ENCODE data around the gene ZNF688. TPM values are rescaled to one million over a fixed set of nuclear protein-coding genes. Genes with fewer than 3 reads are reported as not detected.
"Not testable (repeated sequence)": the region's sequence is repeated elsewhere in the genome, so short reads cannot be mapped to it uniquely, and the experiment has no call there.

ZNF688 gene
- total RNA-seq, result 5.0 and 5.4 TPM in 2 replicates

DNA sequence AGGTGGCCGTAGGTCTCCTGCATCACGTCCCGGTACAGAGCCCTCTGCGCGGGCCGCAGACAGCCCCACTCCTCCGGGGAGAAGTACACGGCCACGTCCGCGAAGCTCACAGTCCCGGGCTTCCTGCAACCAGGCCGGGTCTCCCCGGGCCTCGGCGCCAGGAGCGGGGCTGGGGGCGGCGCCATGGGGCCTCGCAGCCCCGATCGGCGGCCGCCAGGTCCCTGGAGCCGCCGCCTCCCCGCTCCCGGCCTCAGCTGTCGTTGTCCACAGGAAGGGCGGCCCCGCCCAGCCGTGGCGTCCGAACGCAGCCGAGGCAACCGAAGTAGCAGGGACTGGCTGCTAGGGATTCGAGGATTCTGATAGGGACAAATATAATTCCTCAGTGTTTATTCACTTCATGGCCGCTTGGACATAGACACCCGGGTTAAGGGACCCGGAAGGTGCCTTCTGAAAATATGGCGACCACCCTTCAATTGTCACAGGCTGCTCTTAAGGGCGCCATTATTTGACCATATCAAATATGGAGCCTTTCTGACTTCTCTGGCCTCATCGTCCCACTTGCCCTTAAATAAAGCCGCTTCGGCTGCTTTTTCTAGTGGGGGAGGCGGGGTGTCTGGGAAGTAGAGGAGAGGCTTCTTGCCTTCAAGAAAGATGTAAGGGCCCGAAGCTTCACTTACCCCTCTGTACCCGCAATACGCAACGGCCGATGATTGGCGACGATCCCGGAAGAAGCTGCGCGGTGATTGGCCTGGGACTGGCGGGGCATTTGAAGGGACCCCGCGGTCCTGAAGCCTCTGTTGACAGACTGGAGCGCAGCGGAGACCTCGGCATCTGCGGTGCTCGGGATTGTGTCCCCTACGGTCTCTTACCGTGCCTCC, at the start of gene ZNF688:
Gene ZNF688 (minus strand): TSS at position 270 of the 878 bp plus-strand sequence. CDS start 85 bp downstream, at position 185.
- DNase-seq (ENCODE audit: low read depth in 2 of 2), result peak; percentile 88 to 98

DNA sequence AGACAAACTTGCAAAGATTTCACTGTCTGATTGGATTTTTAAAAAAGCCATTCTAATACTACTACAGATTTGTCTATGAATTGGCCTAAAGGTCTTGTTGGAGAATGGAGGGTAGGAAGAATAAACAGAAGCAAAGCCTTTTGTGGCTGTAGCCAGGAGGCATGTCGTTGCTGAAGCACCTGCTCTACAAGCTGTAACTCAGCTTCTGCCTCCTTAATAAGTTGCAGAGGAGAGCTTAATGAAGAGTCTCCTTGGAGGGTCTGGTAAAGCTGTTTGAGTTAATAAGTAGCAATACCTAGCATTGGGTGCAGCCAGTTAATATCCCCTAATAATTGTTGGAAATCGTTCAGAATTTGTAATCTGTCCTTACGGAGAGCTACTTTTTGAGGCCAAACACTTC, 48.7 kb upstream of the ZNF688 start:
- DNase-seq (ENCODE audit: low read depth in 2 of 2), result no peak

DNA sequence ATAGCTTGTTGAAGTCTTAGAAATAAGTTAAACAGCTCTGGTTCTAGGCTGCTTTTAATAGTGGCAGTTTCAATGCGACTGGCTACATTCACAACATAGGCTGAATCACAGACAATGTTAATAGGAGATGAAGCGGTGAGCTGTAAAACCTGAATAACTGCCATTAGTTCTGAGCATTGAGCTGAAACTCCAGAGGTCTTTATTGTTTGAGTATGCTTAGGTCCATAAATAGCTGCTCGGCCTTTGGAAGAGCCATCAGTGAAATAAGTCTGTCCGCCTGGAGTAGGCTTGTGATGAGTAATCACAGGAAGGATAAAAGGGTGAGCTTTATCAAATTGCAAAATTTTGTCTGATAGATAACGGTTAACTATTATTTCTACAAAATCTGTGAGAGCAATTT, 48.1 kb upstream of the ZNF688 start:
- DNase-seq (ENCODE audit: low read depth in 2 of 2), result no peak

DNA sequence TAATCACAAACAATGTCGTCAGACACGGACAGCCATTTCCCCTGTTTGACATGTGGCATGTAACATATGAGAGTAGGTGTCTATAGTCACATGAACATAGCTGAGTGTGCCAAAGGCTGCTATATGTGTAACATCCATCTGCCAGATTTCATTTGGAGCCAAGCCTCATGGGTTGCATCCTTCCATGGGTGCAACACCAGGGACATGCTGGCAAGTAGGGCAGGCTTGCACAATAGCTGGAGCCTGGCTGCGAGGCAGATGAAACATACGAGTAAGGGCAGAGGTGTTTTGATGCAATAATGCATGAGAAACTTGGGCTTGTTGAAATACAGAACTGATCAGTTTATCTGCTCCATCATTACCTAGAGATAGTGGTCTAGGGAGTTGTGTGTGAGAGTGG, 47.7 kb upstream of the ZNF688 start:
- no peak for DNase-seq (ENCODE audit: low read depth in 2 of 2)

DNA sequence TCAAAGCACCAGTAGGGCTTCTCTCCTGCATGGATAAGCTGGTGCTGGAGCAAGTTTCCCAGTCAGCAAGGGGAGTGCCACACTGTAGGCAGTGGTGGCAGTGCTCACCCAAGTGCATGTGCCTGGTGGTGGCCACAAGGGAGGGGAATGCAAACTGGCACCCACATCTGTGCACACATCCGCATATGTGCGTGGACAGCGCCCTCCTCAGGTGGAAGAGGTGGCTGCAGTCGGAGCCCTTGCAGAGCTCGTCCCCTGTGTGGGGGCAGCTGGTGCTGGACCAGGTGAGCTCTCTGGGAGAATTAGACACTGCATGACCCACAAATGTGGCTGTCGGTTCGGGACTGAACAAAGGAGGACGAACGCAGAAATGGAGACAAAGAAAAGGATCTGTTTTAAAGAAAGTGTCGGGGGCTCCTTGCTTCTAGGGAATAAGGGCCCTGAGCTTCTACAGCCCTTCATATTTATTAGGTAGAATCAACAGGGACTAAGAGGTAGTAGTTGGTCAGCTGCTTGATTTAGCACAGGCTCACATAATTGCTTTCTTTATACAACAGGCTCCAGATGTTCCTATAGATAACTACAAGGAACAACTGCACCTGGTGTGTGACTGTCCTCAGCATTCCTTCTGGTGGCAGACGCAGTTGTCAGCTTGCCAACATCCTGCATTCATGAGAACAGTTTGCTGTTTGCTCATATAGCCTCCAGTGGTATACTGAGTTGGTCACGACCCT, 44.0 kb upstream of the ZNF688 start:
- DNase-seq (ENCODE audit: low read depth in 2 of 2), result peak; percentile 51 to 67

DNA sequence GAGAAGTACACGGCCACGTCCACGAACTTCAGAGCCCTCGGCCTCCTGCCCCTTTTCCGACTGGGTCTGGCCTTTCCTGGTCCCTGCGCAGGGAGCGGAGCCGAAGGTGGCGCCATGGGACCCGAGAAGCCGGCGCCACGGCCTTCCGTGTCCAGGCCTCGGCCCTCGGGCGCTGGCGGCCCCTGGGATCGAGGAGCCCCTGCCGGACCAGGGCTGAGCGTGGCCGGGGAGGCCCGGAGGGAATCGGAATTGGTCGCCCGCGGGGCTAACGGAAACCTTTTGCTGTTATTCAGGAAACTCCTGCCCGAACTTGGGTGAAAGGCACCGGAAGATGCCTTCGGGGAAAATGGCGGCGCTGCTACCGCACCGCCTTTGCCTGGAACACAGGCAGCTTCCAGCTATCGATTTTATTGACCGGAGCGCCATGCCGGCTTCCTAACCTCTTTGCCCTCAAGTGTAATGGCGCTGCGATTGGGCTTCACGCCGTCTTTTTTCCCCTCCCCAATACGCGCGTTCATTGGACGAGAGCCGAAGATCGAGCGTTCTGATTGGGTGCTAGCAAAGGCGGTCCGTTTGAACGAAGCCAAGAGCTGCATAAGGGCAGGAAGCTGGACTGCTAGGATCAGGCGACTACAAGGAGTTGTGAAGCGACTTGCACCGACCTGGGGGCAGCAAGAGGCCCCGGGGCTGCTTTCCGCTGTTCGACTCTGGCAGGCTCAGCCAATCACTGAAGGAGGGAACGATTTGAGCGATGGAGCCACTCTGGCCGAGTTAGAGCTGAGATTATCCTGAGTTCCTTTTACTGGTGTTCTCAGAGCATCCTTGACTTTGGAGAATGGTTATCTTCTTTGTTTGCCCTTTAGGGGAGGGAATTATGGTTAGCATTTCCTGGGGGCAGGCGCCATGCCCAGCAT, 38.7 kb upstream of the ZNF688 start, which contains the start of gene ZNF689:
Gene ZNF689 (minus strand): TSS at position 464 of the 914 bp plus-strand sequence. CDS start 348 bp downstream, at position 116.
- DNase-seq (ENCODE audit: low read depth in 2 of 2), result peak; percentile 97

DNA sequence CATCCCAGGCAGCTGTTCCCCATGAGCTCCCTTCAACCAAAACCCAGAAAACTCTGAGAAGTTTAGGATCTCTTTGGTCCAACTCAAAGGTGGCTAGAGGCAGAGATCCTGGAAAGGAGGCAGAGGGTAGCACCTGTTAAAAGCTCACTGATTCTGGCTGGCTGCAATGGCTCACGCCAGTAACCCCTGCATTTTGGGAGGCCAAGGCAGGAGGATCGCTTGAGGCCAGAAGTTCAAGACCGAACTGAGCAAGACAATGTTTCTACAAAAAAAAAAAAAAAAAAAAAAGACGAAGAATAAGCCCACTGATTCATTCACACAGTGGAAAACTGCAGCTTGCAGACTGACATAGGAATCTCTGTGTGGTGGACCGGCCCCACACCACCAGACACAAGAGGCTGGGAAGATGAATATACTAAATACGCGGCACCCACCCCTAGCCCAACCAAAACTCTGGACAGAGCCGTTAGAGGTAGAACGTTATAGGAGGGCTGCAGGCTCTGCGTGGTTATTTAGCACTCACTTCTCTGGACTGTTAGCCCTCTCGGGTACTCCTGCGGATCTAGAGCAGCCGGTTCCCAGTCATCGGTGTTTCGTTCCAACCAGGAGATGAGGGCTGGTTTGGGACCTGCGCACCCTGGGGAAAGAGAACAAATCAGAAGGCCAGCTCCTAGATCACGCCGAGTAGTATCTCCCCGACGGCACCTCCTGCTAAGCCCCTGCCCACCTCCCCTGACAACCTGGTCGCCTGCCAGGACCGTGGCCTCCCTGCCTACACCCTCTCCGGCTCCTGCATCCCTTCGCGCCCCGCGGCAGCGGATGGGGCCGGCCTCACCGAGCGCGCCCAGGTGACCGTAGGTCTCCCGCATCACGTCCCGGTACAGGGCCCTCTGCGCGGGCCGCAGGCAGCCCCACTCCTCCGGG, 37.8 kb upstream of the ZNF688 start:
- DNase-seq (ENCODE audit: low read depth in 2 of 2), result peak; percentile 41 to 55

DNA sequence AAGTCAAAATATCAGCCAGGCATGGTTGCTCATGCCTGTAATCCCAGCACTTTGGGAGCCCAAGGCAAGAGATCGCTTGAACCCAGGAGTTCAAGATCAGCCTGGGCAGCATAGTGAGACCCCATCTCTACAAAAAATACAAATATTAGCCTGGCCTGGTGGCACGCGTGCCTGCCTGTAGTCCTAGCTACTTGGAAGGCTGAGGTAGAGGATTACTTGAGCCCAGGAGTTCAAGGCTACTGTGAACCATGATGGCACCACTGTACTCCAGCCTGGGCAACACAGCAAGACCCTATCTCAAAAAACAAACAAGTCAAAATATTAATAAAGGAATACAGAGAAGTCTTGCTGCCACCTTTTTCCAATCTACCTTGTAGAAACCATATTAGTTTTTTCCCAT, 34.5 kb upstream of the ZNF688 start:
- no peak for DNase-seq (ENCODE audit: low read depth in 2 of 2)

DNA sequence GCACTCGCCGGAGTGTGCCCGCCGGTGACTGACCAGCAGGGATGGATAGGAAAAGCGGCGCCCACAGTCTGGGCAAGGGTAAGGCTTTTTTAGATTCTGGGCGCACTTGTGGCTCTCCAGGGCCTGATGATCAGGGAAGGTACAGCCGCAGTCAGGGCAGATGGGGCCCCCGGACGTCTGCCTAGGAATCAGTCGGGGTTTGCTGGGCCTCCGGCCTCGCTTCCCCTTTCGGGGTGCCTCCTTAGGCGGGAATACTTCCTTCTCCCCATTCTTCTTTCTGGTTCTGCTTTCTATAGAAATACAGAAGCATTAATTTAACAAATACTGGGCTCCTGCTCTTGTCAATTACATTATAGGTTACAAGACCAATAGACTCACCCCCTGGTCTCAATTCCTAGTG, 33.6 kb upstream of the ZNF688 start:
- DNase-seq (ENCODE audit: low read depth in 2 of 2), result no peak

DNA sequence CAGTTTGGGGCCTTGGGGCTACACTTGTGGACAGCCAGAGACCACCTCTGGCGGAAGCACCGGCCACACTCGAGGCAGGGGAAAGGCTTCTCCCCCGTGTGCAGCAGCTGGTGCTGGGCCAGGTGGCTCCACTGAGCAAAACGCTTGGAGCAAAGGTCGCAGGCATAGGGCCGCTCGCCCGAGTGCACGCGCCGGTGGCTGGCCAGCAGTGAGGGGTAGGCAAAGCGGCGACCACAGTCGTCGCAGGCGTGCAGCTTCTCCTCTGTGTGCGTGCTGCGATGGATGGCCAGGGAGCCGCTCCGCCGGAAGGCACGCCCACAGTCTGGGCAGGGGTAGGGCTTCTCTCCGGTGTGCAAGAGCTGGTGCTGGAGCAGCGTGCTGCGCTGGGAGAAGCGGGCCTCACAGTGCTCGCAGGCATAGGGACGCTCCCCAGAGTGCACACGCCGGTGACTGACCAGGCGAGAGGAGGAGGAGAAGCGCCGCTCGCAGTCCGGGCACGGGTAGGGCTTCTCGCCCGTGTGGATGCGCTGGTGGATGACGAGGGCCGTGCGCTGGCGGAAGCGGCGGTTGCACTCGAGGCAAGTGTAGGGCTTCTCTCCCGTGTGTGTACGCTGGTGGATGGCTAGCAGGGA, 32.9 kb upstream of the ZNF688 start:
- no peak for DNase-seq (ENCODE audit: low read depth in 2 of 2)

DNA sequence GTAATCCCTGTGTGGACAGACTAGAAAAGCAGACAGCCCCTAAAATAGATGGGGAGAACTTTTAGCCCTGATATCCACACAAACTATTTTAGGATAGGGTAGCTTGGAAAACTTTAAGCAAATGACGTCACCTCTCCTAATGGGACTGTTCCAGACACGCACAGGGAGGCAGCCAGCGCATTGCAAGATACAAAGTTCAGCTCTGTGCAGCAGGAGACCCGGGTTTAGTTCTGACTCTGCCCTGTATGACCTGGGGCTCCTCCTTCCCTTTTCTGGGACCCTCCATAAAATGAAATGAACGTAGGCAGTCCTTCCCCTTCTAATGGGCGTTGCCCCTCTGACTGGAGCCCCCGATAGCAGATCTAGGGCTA, 32.4 kb upstream of the ZNF688 start:
- DNase-seq (ENCODE audit: low read depth in 2 of 2), result no peak

DNA sequence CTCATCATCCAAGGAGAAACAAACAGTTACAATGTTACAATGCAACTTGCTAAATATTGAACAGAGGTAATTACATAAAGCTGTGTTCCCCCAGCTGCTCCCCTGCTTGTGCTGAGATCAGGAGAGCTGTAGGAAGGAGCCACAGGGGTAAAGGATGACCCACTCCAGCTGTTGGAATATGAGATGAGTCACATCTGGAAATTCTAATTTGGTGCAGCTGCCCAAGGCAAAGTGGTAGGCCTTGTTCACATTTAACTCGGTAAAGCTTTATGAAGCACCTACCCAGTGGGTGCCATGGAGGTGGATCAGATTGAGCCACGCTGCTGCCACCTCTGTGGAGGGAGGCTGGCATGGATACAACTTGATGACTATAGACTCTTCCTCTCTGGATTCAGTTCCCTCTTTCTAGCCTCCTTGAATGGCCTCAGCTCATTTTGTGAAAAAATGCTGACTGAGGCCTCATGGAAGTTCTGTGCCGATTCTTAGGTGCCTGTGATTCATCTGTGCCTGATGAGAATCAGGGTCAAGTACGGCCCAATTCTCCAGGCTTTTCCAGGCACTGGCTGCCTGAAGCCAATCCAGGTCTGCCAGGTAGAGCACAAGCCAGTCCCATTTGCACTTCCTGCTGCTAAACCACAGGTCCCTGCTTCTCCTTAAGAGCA, 31.2 kb upstream of the ZNF688 start:
- no peak for DNase-seq (ENCODE audit: low read depth in 2 of 2)

DNA sequence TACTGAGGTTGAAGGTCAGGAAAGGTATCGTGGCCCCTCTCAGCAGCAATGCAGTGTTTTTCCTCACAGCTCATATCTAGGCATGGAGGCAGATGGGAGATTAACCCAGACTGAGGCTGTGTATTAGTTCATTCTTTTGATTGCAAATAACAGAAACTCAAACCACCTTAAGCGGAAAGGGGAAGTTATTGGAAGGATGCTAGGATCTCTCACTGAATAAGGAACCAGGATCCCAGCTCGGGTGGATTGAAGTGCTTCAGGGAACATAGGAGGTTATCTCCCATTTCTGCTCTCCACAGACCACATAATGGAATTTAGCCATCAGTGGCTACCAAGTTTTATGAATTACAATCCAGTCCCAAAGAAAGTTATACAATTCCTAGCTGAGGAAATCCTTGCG, 30.5 kb upstream of the ZNF688 start:
- no peak for DNase-seq (ENCODE audit: low read depth in 2 of 2)

DNA sequence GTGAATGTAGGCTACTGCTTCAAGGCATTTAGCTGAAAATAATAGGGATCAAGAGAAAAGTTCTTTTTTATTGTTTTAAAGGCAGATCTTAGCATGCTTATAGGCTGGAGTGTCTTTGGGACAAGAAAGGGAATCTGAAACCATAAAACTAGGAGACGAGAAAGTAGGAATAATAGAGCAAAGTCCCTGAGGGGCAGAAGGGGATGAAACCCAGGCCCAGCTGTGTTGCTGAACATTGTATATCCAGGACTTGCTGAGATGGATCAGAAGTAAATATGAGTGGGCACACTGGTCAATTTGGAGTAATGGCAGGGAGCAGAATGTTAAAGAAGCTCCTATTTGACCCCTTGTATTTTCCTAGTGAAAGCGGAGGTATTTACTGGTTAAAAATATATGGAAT, 29.4 kb upstream of the ZNF688 start:
- DNase-seq (ENCODE audit: low read depth in 2 of 2), result no peak

DNA sequence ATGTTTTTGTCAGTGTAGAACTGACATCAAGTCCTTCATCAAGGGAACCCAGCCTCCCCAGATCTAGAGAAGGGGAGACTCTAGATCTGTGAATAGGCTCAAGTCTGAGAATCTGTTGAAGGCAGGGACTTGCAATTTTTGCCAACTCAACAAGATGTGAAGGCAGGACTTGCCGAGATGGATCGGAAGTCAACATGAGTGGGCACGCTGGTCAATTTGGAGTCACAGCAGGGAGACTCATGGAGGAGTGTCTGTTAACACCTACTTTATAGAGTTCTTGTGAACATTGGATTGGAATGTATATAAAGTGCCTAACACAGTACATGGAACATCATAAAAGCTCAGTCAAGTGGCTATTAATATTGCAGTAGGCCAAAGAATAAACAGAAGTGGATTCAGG, 28.7 kb upstream of the ZNF688 start:
- no peak for DNase-seq (ENCODE audit: low read depth in 2 of 2)

DNA sequence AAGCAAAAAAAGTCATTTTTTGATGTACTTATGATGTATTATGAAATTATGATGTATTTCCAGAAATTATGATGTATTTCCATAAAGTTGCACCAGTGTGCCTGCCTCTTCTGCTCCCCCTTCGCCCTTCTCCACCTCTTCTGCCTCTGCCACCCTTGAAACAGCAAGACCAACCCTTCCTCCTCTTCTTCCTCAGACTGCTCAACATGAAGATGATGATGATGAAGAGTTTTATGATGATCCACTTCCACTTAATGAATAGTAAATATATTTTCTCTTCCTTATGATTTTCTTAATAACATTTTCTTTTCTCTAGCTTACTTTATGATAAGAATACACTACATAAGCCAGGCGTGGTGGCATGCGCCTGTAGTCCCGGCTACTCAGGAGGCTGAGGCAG, 21.4 kb upstream of the ZNF688 start:
- DNase-seq (ENCODE audit: low read depth in 2 of 2), result no peak

DNA sequence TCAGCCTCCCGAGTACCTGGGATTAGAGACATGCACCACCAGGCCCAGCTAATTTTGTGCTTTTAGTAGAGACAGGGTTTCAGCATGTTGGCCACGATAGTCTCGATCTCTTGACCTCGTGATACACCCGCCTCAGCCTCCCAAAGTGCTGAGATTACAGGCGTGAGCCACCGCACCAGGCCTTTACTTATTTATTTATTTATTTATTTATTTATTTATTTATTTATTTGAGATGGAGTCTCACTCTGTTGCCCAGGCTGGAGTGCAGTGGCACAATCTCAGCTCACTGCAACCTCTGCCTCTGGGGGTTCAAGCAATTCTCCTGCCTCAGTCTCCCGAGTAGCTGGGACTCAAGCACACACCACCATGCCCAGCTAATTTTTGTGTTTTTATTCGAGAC, 19.4 kb upstream of the ZNF688 start:
- not testable (repeated sequence) for DNase-seq (ENCODE audit: low read depth in 2 of 2)

DNA sequence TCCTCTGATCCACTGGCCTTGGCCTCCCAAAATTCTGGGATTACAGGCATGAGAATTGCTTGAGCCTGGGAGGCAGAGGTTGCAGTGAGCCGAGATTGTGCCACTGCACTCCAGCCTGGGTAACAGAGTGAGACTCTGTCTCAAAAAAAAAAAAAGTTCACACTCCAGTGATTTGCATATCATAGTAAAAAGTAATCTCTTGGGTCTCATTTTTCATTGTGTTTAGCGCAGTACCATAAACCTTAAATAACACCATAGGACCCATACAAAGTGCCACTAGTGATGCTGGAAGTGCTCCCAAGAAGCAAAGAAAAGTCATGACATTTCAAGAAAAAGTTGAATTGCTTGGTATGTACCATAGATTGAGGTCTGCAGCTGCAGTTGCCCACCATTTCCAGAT, 18.1 kb upstream of the ZNF688 start:
- not testable (repeated sequence) for DNase-seq (ENCODE audit: low read depth in 2 of 2)

DNA sequence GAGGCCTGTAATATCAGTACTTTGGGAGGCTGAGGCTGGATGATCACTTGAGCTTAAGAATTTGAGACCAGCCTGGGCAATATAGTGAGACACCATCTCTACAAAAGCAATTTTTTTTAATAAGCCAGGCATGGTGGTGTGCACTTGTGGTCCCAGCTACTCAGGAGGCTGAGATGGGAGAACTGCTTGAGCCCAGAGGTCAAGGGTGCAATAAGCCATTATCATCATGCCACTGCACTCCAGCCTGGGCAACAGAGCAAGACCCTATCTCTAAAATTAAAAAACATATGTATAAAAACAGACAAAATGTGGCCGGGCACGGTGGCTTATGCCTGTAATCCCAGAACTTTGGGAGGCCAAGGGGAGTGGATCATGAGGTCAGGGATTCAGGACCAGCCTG, 17.1 kb upstream of the ZNF688 start:
- no peak for DNase-seq (ENCODE audit: low read depth in 2 of 2)
